CD4-positive, alpha-beta T cell treated with Interleukin-17A for 1 hour (primary cell): ENCODE results near the gene KLK13.

Experiments
- DNase-seq: peaks from one replicate; pipeline ENCODE4 v3.0.0-alpha.2; 2020

The KLK13 gene

DNA sequence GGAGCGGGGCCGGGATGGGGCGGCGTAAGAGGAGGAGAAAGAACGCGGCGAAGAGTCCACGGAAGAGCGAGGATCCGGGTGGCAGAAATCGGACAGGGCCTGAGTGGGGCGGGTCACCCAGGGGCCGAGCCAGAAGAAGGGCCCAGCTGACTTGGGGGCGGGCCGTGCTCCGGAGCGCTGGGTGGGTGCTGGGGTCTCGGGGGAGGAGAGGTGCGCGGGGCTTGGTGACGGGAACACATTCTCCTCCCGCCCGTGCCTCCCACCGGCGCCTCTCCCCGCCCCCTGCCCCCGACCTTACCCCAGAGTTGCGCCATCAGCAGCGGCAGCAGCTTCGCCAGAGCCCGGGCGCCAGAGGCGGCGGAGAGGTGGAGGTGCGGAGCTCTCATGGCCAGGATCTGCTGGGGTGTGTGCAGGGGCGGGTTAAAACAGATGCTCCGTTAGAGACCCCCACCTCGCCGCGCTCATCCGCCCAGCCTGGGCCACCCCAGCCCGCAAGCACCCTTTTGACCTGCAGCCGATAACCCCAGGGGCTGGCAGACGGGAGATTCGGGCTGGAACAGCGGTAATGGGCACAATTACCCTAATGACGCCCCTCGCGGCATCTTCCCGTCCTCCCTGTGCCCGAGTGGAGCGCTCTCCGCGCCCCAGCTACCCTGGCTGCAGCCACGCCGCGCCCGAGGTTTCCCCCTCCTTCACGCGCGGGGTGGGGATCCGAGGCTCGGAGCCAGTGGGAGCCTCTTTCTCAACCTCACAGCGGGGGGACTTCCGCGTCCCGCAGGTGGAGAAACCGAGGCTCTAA, 45.9 kb downstream of the KLK13 start:
- DNase-seq = no peak

GRCh38 chr19:51016798-51017683, 47.9 kb downstream of the KLK13 start:
- DNase-seq = peak; percentile 44

- no peak for DNase-seq
Observed at GRCh38 chr19:51015691-51016267, 49.1 kb downstream of the KLK13 start.

- DNase-seq = no peak
Observed at GRCh38 chr19:51014242-51014641, 50.6 kb downstream of the KLK13 start.

GRCh38 chr19:51012661-51013190, 52.2 kb downstream of the KLK13 start:
- DNase-seq = no peak

DNA sequence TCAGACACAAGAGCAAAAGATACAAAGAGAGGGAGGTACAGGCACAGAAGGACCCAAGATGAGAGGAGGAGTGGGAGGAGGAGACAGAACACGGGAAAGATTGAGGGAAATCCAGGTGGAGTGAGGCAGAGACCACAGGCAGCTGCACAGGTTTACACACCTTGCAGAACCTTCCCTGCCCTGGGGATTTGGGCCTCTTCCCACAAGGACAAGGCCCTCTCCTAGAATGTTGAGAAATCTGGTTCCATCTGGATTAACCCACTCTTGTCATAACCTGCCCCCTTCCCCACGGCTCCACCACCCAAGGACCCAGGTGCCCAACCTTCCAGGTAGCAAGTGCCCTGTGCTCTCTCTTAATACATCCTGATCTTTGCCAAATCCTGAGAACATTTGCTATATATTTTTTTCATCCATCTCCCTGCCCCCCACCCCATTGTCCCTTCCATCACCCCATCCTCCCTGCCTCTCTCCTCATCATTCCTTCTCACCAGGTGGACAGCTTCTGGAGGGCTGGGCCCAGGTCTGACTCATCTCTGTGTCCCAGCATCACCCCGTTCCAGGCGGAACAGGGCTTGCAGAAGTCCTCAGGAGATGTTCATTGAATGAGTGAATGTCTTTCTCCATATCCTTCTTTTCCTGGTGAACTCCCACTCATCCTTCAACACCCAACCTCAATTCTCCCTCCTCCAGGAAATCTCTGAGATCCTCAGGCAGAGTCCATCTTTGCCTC, 54.7 kb downstream of the KLK13 start:
- DNase-seq = no peak

DNA sequence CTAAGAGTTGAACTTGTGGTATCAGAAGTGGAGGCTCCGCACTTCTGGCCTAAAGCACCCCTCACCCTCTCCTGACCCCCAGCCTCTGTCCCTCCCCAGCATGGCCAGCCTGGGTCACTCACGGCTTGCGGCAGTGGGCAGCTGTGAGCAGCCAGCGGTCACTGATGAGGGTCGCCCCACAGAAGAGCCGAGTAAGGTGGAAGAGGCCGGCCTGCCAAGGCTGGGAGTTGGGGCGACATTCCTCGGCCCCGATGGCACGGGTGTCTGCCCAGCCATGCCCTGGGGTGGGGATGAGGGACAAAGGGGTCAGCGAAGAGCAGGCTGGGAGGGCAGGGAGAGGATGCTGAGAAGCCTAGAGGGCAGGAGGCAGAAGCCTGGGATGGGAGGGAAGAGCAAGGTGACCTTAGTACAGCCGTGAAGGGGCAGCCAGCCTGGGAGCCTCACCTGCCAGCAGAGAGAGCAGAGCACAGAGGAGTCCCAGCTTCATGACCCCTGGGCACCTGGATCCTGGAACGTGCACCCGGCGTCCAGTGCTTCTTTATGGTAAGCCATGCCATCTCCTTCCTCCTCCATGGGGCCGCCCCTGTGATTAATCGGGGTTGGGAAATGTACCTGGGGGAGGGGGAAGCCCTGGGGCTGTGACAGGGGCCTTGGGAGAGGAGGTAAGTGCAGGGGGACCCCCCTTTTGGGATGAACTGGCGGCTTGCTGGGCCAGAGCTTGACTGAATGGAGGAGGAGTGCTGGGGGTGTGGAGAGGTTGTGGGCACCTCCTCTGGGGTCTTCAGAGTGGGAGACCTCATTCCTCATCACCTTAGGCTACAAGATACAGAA, 55.6 kb downstream of the KLK13 start:
- DNase-seq = no peak

GRCh38 chr19:51007488-51007887, 57.4 kb downstream of the KLK13 start:
- DNase-seq = no peak

DNA sequence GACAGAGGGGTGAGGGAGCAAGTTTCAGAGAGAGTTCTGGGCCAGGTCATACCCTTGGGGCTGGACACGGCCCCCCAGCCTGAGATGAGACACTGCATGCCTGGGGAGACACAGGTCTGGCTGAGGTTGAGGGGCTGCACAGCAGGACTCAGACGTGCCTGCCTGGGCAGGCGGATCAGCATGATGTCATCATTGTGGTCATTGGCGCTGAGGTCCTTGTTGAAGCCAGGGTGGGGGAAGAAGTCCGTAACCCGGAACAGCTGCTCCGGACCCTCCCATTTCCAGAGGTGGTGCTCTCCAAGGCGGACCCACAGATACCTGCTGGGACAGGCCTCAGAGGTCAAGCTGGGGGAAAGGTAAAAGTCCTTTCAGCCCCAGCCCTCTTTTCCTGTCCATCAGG, 58.5 kb downstream of the KLK13 start:
- DNase-seq = no peak
